Measurements from ENCODE around the gene RFXANK. TPM values are rescaled to one million over a fixed set of nuclear protein-coding genes. Genes with fewer than 3 reads are reported as not detected.
"Not testable (repeated sequence)": the region's sequence is repeated elsewhere in the genome, so short reads cannot be mapped to it uniquely, and the experiment has no call there.

The RFXANK gene
- total RNA-seq, 2 experiments from 2014 or later: 105 to 114 TPM

DNA sequence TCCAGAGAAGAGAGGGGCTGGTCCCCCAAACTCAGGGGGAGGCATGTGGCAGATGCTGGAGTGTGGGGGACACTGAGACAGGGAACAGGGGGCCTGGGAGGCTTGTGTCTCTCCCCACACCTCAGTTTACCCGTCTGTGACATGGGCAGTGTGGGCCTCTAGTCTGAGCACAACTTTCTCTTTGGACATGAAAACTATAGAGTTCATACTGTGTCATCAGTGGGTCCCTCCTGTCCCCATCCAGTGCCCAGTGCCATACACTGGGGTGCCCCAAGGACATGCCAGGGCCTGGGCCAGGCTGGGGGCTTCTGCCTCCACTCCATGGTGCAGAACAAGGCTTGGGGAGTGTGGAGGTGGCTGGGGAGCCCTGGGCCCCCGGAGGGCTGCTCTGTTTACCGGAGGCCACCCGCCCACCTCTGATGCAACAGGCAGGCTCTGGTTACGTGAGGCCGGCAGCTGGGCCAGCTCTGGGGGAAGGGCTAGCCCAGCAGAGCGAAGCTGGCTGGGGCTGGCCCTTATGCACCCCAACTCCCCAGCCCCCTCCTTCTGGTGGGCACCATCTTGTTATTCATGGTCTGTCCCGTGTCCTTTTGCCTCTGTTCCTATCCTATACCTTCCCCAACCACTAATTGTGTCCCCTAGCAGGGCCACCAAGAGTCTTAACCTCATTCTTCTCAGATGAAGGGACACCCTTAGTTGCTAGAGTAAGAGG is 20.1 kb upstream of the RFXANK start:
- no TSS peak for BruUV-seq (replicated peaks)
- H3K4me3 ChIP-seq (ENCODE audit: low read depth, low read length, poor library complexity, severe bottlenecking): peak overlapping the region; percentile 6
- peaks cover 29% of the 10 kb centered on the region for H3K36me3 ChIP-seq (ENCODE audit: insufficient read depth, low read length)
- intact Hi-C loops (cut with micrococcal nuclease; ENCODE audit: unreplicated experiment): no loop called here
- DNase-seq (ENCODE audit: low spot score): peak; percentile 73
- CTCF ChIA-PET (ENCODE audit: unreplicated experiment): interaction anchor here (0.6 kb wide), 1 partner anchor 235 kb away, joined by 3 read pairs; no protein-coding TSS in a partner anchor
- H3K4me1 ChIP-seq (ENCODE audit: insufficient read depth, low read length, poor library complexity, severe bottlenecking): peaks cover 55% of the 10 kb centered on the region
- TF ChIP-seq, protein P1, sequence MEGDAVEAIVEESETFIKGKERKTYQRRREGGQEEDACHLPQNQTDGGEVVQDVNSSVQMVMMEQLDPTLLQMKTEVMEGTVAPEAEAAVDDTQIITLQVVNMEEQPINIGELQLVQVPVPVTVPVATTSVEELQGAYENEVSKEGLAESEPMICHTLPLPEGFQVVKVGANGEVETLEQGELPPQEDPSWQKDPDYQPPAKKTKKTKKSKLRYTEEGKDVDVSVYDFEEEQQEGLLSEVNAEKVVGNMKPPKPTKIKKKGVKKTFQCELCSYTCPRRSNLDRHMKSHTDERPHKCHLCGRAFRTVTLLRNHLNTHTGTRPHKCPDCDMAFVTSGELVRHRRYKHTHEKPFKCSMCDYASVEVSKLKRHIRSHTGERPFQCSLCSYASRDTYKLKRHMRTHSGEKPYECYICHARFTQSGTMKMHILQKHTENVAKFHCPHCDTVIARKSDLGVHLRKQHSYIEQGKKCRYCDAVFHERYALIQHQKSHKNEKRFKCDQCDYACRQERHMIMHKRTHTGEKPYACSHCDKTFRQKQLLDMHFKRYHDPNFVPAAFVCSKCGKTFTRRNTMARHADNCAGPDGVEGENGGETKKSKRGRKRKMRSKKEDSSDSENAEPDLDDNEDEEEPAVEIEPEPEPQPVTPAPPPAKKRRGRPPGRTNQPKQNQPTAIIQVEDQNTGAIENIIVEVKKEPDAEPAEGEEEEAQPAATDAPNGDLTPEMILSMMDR (conservative IDR thresholded peaks at IDR 0.05; ENCODE audit: low read length): no peak
- TF ChIP-seq EZH2phosphoT487 (IDR thresholded peaks at IDR 0.05; ENCODE audit: borderline replicate concordance, low read depth, low read length): no peak
- peaks cover 8% of the 10 kb centered on the region; the same call in 1 of the 2 replicates for H4K20me1 ChIP-seq (ENCODE audit: insufficient read depth, low read length)
- H3K9me2 ChIP-seq (ENCODE audit: insufficient read depth, low read length): no peaks in the 10 kb centered on the region
- POLR2A ChIA-PET: interaction anchor here (7.6 kb wide), 1 partner anchor 14 kb away, joined by 201 read pairs; no protein-coding TSS in a partner anchor
- H2AFZ ChIP-seq (ENCODE audit: low read length): no peak overlapping the region
- H3K79me2 ChIP-seq (ENCODE audit: insufficient read depth, low read depth, low read length): peaks cover 31% of the 10 kb centered on the region
- peak overlapping the region; percentile 87 for H3K4me2 ChIP-seq (ENCODE audit: low read length)
- peak overlapping the region; percentile 50 for H3K27ac ChIP-seq (ENCODE audit: low read depth, low read length, poor library complexity, severe bottlenecking)
- no peaks in the 10 kb centered on the region for H3K9me3 ChIP-seq (ENCODE audit: low read length)

DNA sequence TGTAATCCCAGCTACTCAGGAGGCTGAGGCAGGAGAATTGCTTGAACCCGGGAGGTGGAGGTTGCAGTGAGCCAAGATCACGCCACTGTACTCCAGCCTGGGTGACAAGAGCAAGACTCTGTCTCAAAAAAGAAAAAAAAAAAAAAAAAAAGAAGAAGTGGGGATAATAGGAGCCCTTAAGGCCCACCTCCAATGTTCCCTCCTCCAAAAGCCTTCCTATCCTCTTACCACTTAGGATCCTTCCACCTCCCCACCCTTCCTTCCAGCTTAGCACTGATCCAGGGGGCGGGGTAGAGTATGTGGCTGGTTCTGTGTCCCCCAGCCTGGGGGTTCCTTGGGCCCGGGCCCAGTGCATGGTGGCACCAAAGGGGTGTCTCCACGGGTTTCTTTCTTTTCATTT is 18.8 kb upstream of the RFXANK start:
- H3K4me3 ChIP-seq (ENCODE audit: low read depth, low read length, poor library complexity, severe bottlenecking); CTCF ChIA-PET (ENCODE audit: unreplicated experiment); H3K9me3 ChIP-seq (ENCODE audit: low read length); H3K9me2 ChIP-seq (ENCODE audit: insufficient read depth, low read length); H2AFZ ChIP-seq (ENCODE audit: low read length); H3K27ac ChIP-seq (ENCODE audit: low read depth, low read length, poor library complexity, severe bottlenecking); BruUV-seq (replicated peaks); H4K20me1 ChIP-seq (ENCODE audit: insufficient read depth, low read length); DNase-seq (ENCODE audit: low spot score); intact Hi-C loops (cut with micrococcal nuclease; ENCODE audit: unreplicated experiment); H3K4me2 ChIP-seq (ENCODE audit: low read length): not testable (repeated sequence)
- POLR2A ChIA-PET: interaction anchor here (0.7 to 7.6 kb wide), 2 partner anchors 15 to 114 kb away, joined by 4 to 201 read pairs; no protein-coding TSS in a partner anchor
- Histone ChIP-seq H3K36me3 (ENCODE audit: insufficient read depth, low read length) (peaks cover 20% of the 10 kb centered on the region), H3K4me1 (ENCODE audit: insufficient read depth, low read length, poor library complexity, severe bottlenecking) (peaks cover 47% of the 10 kb centered on the region), H3K79me2 (ENCODE audit: insufficient read depth, low read depth, low read length) (peaks cover 19% of the 10 kb centered on the region)

DNA sequence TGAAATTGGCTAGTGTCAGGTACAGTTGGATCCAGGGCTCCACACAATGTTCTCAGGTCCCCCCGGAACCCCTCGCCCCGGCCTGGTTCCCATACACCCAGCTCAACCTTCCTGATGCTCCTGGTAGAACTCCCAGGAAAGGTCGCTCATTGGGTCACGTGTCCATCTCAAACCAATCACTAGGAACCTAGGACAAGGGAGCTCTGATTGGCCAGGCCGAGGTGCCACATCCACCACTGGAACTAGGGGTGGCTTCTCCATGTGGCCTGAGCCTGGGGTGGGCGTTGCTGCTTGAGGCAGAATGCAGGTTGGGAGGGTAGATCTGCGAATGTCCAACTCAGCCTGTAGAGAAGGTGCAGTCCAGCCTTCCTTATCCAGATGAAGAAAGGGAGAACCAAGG is 15.1 kb upstream of the RFXANK start:
- Histone ChIP-seq H4K20me1 (ENCODE audit: insufficient read depth, low read length) (no peaks in the 10 kb centered on the region), H3K79me2 (ENCODE audit: insufficient read depth, low read depth, low read length) (no peaks in the 10 kb centered on the region), H3K9me2 (ENCODE audit: insufficient read depth, low read length) (no peaks in the 10 kb centered on the region), H2AFZ (ENCODE audit: low read length) (no peak overlapping the region), H3K9me3 (ENCODE audit: low read length) (no peaks in the 10 kb centered on the region), H3K27ac (ENCODE audit: low read depth, low read length, poor library complexity, severe bottlenecking) (no peak overlapping the region), H3K4me3 (ENCODE audit: low read depth, low read length, poor library complexity, severe bottlenecking) (no peak overlapping the region), H3K4me1 (ENCODE audit: insufficient read depth, low read length, poor library complexity, severe bottlenecking) (peaks cover 31% of the 10 kb centered on the region), H3K4me2 (ENCODE audit: low read length) (no peak overlapping the region), H3K36me3 (ENCODE audit: insufficient read depth, low read length) (peaks cover 27% of the 10 kb centered on the region)
- intact Hi-C loops (cut with micrococcal nuclease; ENCODE audit: unreplicated experiment): no loop called here
- BruUV-seq (replicated peaks): no TSS peak
- no peak for DNase-seq (ENCODE audit: low spot score)
- POLR2A ChIA-PET: interaction anchor here (1.5 kb wide), 1 partner anchor 16 kb away, joined by 3 read pairs; no protein-coding TSS in a partner anchor
- CTCF ChIA-PET (ENCODE audit: unreplicated experiment): no interaction called here
- TF ChIP-seq, protein P1 (conservative IDR thresholded peaks at IDR 0.05; ENCODE audit: low read length): no peak
- TF ChIP-seq EZH2phosphoT487 (IDR thresholded peaks at IDR 0.05; ENCODE audit: borderline replicate concordance, low read depth, low read length): no peak
